ENCODE data around the gene ARHGAP45.

DNA sequence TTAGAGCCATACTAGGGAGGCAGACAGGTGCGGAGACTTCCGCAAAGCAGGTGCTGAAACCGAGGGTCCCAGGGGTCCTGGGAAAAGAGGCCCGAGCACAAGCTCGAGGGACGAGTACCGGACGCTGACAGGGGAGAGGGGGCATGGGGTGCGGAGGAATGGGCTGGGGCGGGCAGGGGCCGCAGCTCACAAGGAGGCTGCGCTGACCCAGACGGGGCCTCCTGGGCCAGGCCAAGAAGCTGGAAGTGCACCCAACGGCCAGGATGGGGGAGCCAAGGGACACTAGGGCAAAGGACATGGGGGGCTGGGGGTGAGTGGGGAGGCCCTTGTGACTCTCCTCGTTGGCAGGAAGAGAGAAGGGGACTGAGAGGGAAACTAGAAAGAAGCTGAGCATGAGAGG, 26.4 kb downstream of the ARHGAP45 start:
- TF ChIP-seq, protein P1, sequence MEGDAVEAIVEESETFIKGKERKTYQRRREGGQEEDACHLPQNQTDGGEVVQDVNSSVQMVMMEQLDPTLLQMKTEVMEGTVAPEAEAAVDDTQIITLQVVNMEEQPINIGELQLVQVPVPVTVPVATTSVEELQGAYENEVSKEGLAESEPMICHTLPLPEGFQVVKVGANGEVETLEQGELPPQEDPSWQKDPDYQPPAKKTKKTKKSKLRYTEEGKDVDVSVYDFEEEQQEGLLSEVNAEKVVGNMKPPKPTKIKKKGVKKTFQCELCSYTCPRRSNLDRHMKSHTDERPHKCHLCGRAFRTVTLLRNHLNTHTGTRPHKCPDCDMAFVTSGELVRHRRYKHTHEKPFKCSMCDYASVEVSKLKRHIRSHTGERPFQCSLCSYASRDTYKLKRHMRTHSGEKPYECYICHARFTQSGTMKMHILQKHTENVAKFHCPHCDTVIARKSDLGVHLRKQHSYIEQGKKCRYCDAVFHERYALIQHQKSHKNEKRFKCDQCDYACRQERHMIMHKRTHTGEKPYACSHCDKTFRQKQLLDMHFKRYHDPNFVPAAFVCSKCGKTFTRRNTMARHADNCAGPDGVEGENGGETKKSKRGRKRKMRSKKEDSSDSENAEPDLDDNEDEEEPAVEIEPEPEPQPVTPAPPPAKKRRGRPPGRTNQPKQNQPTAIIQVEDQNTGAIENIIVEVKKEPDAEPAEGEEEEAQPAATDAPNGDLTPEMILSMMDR (IDR thresholded peaks at IDR 0.05): no peak
- TF ChIP-seq POLR2A (IDR thresholded peaks at IDR 0.05): no peak

All from Peyer's patch (tissue), 4 donors.